Lower leg skin (tissue), 3 donors: ENCODE results near the gene CADM4.

Experiments used
- POLR2A ChIP-seq, 2 donors: fragments of 450-650 bp; IDR thresholded peaks; one replicate each; pipeline ENCODE4 v1.6.1; 2016 to 2017; ENCODE audit warnings: antibody characterized with exemption in 2 of 2, mild to moderate bottlenecking in 1 of 2, moderate library complexity in 1 of 2
- TF ChIP-seq, protein P1 (sequence below), 3 donors: fragments of 450-650 bp; IDR thresholded peaks; one replicate each; pipeline ENCODE4 v1.5.1; 2016; ENCODE audit warnings: antibody characterized with exemption in 3 of 3, mild to moderate bottlenecking in 3 of 3, moderate library complexity in 2 of 3

DNA sequence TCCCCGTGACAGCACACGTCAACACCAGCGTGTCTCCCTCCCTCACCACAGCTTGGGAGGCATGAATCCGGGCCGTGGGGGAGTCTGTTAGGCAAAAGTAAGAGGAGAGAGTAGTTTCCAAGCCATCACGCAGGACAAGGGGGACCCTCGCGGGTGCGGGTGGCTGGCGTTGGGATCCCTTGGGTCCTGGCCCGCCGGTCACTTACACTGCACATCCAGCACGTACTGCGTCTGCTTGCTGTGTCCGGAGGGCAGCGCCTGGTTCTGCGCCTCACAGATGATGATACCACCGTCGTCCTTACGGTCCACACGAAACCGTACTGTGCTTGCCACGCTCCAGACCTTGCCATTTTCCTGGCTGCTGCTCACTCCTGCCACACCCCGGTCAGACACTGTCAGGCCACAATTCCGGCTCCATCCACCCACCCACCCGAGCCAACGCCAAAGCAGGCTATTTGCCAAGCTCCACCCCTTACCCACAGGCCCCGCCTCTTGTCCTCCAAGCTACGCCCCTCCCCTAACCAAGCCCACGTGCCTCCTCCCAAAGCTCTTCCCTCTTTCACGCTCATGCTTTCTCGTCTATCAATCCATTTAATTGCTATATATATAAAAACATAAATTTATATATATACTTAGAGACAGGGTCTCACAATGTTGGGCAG is 13.6 kb downstream of the CADM4 start:
- no peak for TF ChIP-seq POLR2A (IDR thresholded peaks at IDR 0.05)
- TF ChIP-seq, protein P1, sequence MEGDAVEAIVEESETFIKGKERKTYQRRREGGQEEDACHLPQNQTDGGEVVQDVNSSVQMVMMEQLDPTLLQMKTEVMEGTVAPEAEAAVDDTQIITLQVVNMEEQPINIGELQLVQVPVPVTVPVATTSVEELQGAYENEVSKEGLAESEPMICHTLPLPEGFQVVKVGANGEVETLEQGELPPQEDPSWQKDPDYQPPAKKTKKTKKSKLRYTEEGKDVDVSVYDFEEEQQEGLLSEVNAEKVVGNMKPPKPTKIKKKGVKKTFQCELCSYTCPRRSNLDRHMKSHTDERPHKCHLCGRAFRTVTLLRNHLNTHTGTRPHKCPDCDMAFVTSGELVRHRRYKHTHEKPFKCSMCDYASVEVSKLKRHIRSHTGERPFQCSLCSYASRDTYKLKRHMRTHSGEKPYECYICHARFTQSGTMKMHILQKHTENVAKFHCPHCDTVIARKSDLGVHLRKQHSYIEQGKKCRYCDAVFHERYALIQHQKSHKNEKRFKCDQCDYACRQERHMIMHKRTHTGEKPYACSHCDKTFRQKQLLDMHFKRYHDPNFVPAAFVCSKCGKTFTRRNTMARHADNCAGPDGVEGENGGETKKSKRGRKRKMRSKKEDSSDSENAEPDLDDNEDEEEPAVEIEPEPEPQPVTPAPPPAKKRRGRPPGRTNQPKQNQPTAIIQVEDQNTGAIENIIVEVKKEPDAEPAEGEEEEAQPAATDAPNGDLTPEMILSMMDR (IDR thresholded peaks at IDR 0.05): no peak
